T-cell (primary cell): Measurements from ENCODE around the gene CD63. TPM values are rescaled to one million over a fixed set of nuclear protein-coding genes. Genes with fewer than 3 reads are reported as not detected.

Experiments used
- ATAC-seq, 4 experiments: fragments of 200-7000 bp in 3 of 4; fragments of 150-1000 bp in 1 of 4; cut with Tn5 transposase; replicated peaks in 1 of 4; 1 replicate in 3 of 4; 2 replicates in 1 of 4; pipeline ENCODE4 v1.10.0; 2021; ENCODE audit warnings: moderate library complexity in 3 of 4, mild to moderate bottlenecking in 2 of 4, moderate number of reproducible peaks in 1 of 4
- CTCF ChIA-PET, 2 donors: fragments of 300-600 bp; sonication (Branson Sonifier 250); formaldehyde crosslinking; loops; one replicate each; lab custom pipeline; 2022; ENCODE audit warnings: antibody characterized with exemption in 2 of 2; lab: Charles Lee
- POLR2A ChIA-PET, 2 donors: fragments of 300-600 bp; sonication (Branson Sonifier 250); formaldehyde crosslinking; loops; one replicate each; lab custom pipeline; 2022; ENCODE audit warnings: antibody characterized with exemption in 2 of 2; lab: Charles Lee
- DNase-seq, 35 experiments: peaks; one replicate each; pipeline versions ENCODE4 v3.0.0 to v3.0.0-alpha.2; 2013 to 2023
- H3K27ac ChIP-seq: one replicate; pipeline ENCODE4 v1.5.1; 2013; ENCODE audit warnings: low read length
- H3K27me3 ChIP-seq, 2 experiments: replicated peaks in 1 of 2; 1 replicate in 1 of 2; 2 replicates in 1 of 2; pipeline versions ENCODE4 v1.6.1 to v1.7.0; 2013; ENCODE audit warnings: low read length in 1 of 2, mixed read lengths in 1 of 2; ENCODE audit not compliant: control insufficient read depth in 2 of 2, insufficient read depth in 2 of 2; ENCODE audit errors: extremely low read depth in 1 of 2
- H3K36me3 ChIP-seq, 2 donors: 1 replicate in 1 of 2; 2 replicates in 1 of 2; pipeline versions ENCODE4 v1.6.1 to v1.7.0; 2013; ENCODE audit warnings: low read length in 1 of 2; ENCODE audit not compliant: control insufficient read depth in 2 of 2, insufficient read depth in 1 of 2; ENCODE audit errors: extremely low read depth in 1 of 2
- H3K4me1 ChIP-seq, 2 experiments: 1 replicate in 1 of 2; 2 replicates in 1 of 2; pipeline versions ENCODE4 v1.6.1 to v1.7.0; 2013; ENCODE audit warnings: low read length in 2 of 2, mixed read lengths in 1 of 2; ENCODE audit not compliant: insufficient read depth in 2 of 2, control insufficient read depth in 1 of 2; ENCODE audit errors: extremely low read depth in 1 of 2
- H3K4me3 ChIP-seq, 2 donors: 1 replicate in 1 of 2; 2 replicates in 1 of 2; pipeline versions ENCODE4 v1.5.1 to v1.7.0; 2013; ENCODE audit warnings: mild to moderate bottlenecking in 2 of 2, low read length in 1 of 2, moderate library complexity in 1 of 2; ENCODE audit not compliant: control insufficient read depth in 1 of 2; ENCODE audit errors: extremely low read depth in 1 of 2
- H3K9me3 ChIP-seq: 2 replicates; pipeline ENCODE4 v1.7.0; 2013
- H3K27ac Mint-ChIP-seq, 2 donors: one replicate each; pipeline ENCODE4 v1.8.0; 2020 to 2021; ENCODE audit warnings: mild to moderate bottlenecking in 2 of 2, mixed read lengths in 2 of 2
- H3K27me3 Mint-ChIP-seq, 2 donors: one replicate each; pipeline ENCODE4 v1.8.0; 2021 to 2022; ENCODE audit warnings: mixed read lengths in 2 of 2
- H3K36me3 Mint-ChIP-seq: one replicate; pipeline ENCODE4 v1.8.0; 2021; ENCODE audit warnings: mixed read lengths
- H3K4me1 Mint-ChIP-seq, 3 donors: one replicate each; pipeline ENCODE4 v1.8.0; 2020 to 2022; ENCODE audit warnings: mixed read lengths in 3 of 3, mild to moderate bottlenecking in 1 of 3
- H3K4me3 Mint-ChIP-seq, 3 donors: one replicate each; pipeline ENCODE4 v1.8.0; 2020 to 2022; ENCODE audit warnings: mild to moderate bottlenecking in 3 of 3, mixed read lengths in 3 of 3, moderate library complexity in 3 of 3
- H3K9me3 Mint-ChIP-seq, 3 donors: one replicate each; pipeline ENCODE4 v1.8.0; 2020 to 2022; ENCODE audit warnings: mixed read lengths in 3 of 3
- WGBS: methylation state at CpG from one replicate; pipeline ENCODE4 v1.1.5; 2013; ENCODE audit warnings: missing lambda C conversion rate; ENCODE audit not compliant: insufficient coverage; 5-methylcytosine and 5-hydroxymethylcytosine counted together
- total RNA-seq, 35 experiments: library from RNA in 6 of 35; stranded (reverse) in 6 of 35; fragments of 120-200 nt in 1 of 35; gene quantifications; one replicate each; pipeline versions ENCODE4 v1.2.1 to v1.2.4 and lab custom pipeline; 2013 to 2026

The CD63 gene
- total RNA-seq, 5 donors from 2014 or later (not counting 1 experiment from before 2014, with no cell fraction given): 41.3 to 88.2 (median 73.5) TPM

- Mint-ChIP-seq H3K4me3 (no peak overlapping the region), H3K9me3 (no peaks in the 10 kb centered on the region), H3K36me3 (no peaks in the 10 kb centered on the region), H3K4me1 (no peaks in the 10 kb centered on the region), H3K27ac (no peak overlapping the region), H3K27me3 (peaks cover 2 to 9% of the 10 kb centered on the region in 2 donors)
- ChIA-PET POLR2A (no interaction called here), CTCF (no interaction called here)
- Histone ChIP-seq H3K4me1 (no peaks in the 10 kb centered on the region), H3K27me3 (peaks cover 0 to 41% of the 10 kb centered on the region in 2 experiments), H3K9me3 (no peaks in the 10 kb centered on the region), H3K27ac (no peak overlapping the region), H3K36me3 (no peaks in the 10 kb centered on the region), H3K4me3 (no peak overlapping the region)
- DNase-seq (no peak), ATAC-seq (no peak)
- WGBS: 92% methylated on average over 16 of the region's 21 CpGs
These were observed 28.4 kb downstream of the CD63 start for GRCh38 chr12:55700255-55701018.

- Histone ChIP-seq H3K36me3 (no peaks in the 10 kb centered on the region), H3K4me3 (no peak overlapping the region), H3K9me3 (no peaks in the 10 kb centered on the region), H3K27me3 (peaks cover 0 to 41% of the 10 kb centered on the region in 2 experiments), H3K27ac (no peak overlapping the region), H3K4me1 (no peaks in the 10 kb centered on the region)
- no peaks in the 10 kb centered on the region for H3K36me3 Mint-ChIP-seq
- H3K4me1 Mint-ChIP-seq: no peaks in the 10 kb centered on the region
- no peaks in the 10 kb centered on the region for H3K9me3 Mint-ChIP-seq
- no peak for DNase-seq
- 67% methylated on average over 3 of the region's 5 CpGs for WGBS
- ChIA-PET CTCF (no interaction called here), POLR2A (no interaction called here)
- H3K27ac Mint-ChIP-seq: no peak overlapping the region
- no peak for ATAC-seq
- peaks cover 2 to 9% of the 10 kb centered on the region in 2 donors for H3K27me3 Mint-ChIP-seq
- no peak overlapping the region for H3K4me3 Mint-ChIP-seq
These were observed 29.2 kb downstream of the CD63 start for GRCh38 chr12:55699471-55700055.

- ChIA-PET POLR2A (no interaction called here), CTCF (no interaction called here)
- Mint-ChIP-seq H3K27ac (no peak overlapping the region), H3K4me1 (no peaks in the 10 kb centered on the region), H3K36me3 (no peaks in the 10 kb centered on the region), H3K27me3 (peaks cover 2 to 9% of the 10 kb centered on the region in 2 donors), H3K9me3 (no peaks in the 10 kb centered on the region), H3K4me3 (no peak overlapping the region)
- H3K4me3 ChIP-seq: no peak overlapping the region
- DNase-seq (no peak), ATAC-seq (no peak)
- no peaks in the 10 kb centered on the region for H3K4me1 ChIP-seq
- H3K27me3 ChIP-seq: peaks cover 0 to 43% of the 10 kb centered on the region in 2 experiments
- no peak overlapping the region for H3K27ac ChIP-seq
- no peaks in the 10 kb centered on the region for H3K36me3 ChIP-seq
- no CpG with 5 or more reads among the region's 1 CpG for WGBS
- no peaks in the 10 kb centered on the region for H3K9me3 ChIP-seq
These were observed 29.8 kb downstream of the CD63 start for GRCh38 chr12:55698965-55699364.

- ATAC-seq (no peak), DNase-seq (no peak)
- Mint-ChIP-seq H3K4me1 (no peaks in the 10 kb centered on the region), H3K9me3 (no peaks in the 10 kb centered on the region), H3K27ac (no peak overlapping the region), H3K36me3 (no peaks in the 10 kb centered on the region), H3K4me3 (no peak overlapping the region), H3K27me3 (peaks cover 2 to 9% of the 10 kb centered on the region in 2 donors)
- 90% methylated on average over 9 of the region's 16 CpGs for WGBS
- no peaks in the 10 kb centered on the region for H3K4me1 ChIP-seq
- H3K4me3 ChIP-seq: no peak overlapping the region
- H3K36me3 ChIP-seq: no peaks in the 10 kb centered on the region
- POLR2A ChIA-PET: no interaction called here
- H3K27ac ChIP-seq: no peak overlapping the region
- H3K9me3 ChIP-seq: no peaks in the 10 kb centered on the region
- peaks cover 0 to 40% of the 10 kb centered on the region in 2 experiments for H3K27me3 ChIP-seq
- CTCF ChIA-PET: interaction anchor here in 1 of 2 donors (0.7 kb wide), 1 partner anchor 19 kb away, joined by 4 read pairs; no protein-coding TSS in a partner anchor
These were observed 30.4 kb downstream of the CD63 start for GRCh38 chr12:55698241-55698955.

- Histone ChIP-seq H3K36me3 (no peaks in the 10 kb centered on the region), H3K4me1 (no peaks in the 10 kb centered on the region), H3K27me3 (peaks cover 0 to 36% of the 10 kb centered on the region in 2 experiments), H3K4me3 (no peak overlapping the region), H3K27ac (no peak overlapping the region), H3K9me3 (no peaks in the 10 kb centered on the region)
- Mint-ChIP-seq H3K9me3 (no peaks in the 10 kb centered on the region), H3K27me3 (peaks cover 2 to 5% of the 10 kb centered on the region in 2 donors), H3K27ac (no peak overlapping the region), H3K36me3 (no peaks in the 10 kb centered on the region), H3K4me3 (no peak overlapping the region), H3K4me1 (no peaks in the 10 kb centered on the region)
- WGBS: 86% methylated on average over 6 of the region's 7 CpGs
- no peak for DNase-seq
- CTCF ChIA-PET: interaction anchor here in 1 of 2 donors (0.7 kb wide), 1 partner anchor 19 kb away, joined by 4 read pairs; no protein-coding TSS in a partner anchor
- POLR2A ChIA-PET: no interaction called here
- no peak for ATAC-seq
These were observed 31.1 kb downstream of the CD63 start for GRCh38 chr12:55697686-55698085.

- peaks cover 2 to 4% of the 10 kb centered on the region in 2 donors for H3K27me3 Mint-ChIP-seq
- ATAC-seq: no peak
- 85% methylated on average over 14 of the region's 19 CpGs for WGBS
- no peaks in the 10 kb centered on the region for H3K4me1 Mint-ChIP-seq
- no peaks in the 10 kb centered on the region for H3K36me3 ChIP-seq
- peaks cover 0 to 34% of the 10 kb centered on the region in 2 experiments for H3K27me3 ChIP-seq
- H3K4me3 Mint-ChIP-seq: no peak overlapping the region
- no peaks in the 10 kb centered on the region for H3K4me1 ChIP-seq
- no peaks in the 10 kb centered on the region for H3K9me3 ChIP-seq
- no peaks in the 10 kb centered on the region for H3K36me3 Mint-ChIP-seq
- POLR2A ChIA-PET: no interaction called here
- no peaks in the 10 kb centered on the region for H3K9me3 Mint-ChIP-seq
- no peak overlapping the region for H3K27ac ChIP-seq
- no peak overlapping the region for H3K4me3 ChIP-seq
- H3K27ac Mint-ChIP-seq: no peak overlapping the region
- DNase-seq: no peak
- CTCF ChIA-PET: no interaction called here
These were observed 31.9 kb downstream of the CD63 start for GRCh38 chr12:55696796-55697462.
